ENCODE results near the gene USP43. TPM values are rescaled to one million over a fixed set of nuclear protein-coding genes. Genes with fewer than 3 reads are reported as not detected.
A peak's percentile ranks its signal among the peaks of the same experiment; 100 is the strongest.

USP43 gene
- total RNA-seq, 1 donor from 2014 or later: 0.90 TPM

DNA sequence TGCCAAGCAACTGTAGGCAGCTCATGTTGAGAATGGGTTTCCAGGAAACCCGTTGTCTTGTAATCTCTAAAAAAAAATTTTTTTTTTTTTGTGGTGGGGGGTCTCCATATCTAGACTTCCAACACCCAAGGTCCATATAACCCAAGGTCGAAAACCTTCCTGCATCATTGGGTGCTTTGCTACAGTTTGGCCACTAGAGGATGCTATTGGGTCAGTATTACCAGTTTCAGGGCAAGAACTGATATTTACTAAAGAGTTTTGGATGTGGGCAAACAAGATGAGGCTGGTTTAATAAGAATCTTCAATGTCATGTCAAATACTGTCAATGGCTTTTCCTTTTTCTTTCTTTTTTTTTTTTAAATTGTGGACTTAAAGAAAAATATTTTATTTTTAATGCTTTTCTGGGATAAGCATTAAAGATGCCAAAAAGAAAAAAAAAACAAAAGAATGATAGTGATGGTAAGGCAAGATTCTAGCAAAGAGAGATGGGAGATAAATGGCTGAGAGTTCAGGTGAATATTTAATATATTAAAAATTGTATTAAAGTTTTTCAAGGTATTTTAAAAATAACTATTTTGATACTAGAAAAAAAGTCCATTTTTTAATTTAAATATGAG lies 83.8 kb downstream of the USP43 start:
- Mint-ChIP-seq H3K4me3 (ENCODE audit: unreplicated experiment) (no peak overlapping the region), H3K27me3 (ENCODE audit: unreplicated experiment) (peaks cover 2% of the 10 kb centered on the region), H3K9me3 (ENCODE audit: unreplicated experiment) (no peaks in the 10 kb centered on the region), H3K4me1 (ENCODE audit: unreplicated experiment) (no peaks in the 10 kb centered on the region), H3K36me3 (ENCODE audit: low read depth, unreplicated experiment) (no peaks in the 10 kb centered on the region), H3K27ac (ENCODE audit: unreplicated experiment) (no peak overlapping the region)
- DNase-seq (ENCODE audit: low spot score): peak; percentile 26
- TF ChIP-seq, protein P1, sequence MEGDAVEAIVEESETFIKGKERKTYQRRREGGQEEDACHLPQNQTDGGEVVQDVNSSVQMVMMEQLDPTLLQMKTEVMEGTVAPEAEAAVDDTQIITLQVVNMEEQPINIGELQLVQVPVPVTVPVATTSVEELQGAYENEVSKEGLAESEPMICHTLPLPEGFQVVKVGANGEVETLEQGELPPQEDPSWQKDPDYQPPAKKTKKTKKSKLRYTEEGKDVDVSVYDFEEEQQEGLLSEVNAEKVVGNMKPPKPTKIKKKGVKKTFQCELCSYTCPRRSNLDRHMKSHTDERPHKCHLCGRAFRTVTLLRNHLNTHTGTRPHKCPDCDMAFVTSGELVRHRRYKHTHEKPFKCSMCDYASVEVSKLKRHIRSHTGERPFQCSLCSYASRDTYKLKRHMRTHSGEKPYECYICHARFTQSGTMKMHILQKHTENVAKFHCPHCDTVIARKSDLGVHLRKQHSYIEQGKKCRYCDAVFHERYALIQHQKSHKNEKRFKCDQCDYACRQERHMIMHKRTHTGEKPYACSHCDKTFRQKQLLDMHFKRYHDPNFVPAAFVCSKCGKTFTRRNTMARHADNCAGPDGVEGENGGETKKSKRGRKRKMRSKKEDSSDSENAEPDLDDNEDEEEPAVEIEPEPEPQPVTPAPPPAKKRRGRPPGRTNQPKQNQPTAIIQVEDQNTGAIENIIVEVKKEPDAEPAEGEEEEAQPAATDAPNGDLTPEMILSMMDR (IDR thresholded peaks at IDR 0.05; ENCODE audit: unreplicated experiment): peak; percentile 98

DNA sequence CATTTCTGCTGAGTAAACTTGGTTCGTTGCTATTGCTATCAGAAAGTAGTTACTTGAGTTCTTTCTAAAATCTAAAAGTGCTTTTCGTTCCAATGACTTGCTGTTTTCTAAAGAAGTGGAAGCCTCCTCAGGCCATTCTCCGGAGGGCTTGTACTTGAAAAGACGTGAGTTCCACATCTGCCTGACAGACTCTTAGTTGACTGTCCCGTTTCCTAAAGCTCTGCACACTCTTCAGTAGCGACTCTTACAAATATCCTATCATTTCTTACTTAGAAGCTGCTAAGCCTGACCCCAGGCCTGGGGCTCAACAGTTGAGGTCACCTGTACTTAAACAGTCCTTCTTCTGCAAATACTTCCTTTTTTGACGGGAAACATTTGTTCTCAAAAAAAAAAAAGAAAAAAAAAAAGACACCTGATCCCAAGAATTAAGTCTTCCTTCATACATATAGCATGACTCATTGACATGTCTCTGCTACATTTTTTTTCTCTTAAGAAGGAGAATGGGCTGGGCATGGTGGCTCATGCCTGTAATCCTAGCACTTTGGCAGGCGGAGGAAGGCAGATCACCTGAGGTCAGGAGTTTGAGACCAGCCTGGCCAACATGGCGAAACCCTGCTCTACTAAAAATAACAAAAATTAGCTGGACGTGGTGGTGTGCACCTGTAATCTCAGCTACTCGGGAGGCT lies 84.6 kb downstream of the USP43 start:
- DNase-seq (ENCODE audit: low spot score): no peak
- H3K27ac Mint-ChIP-seq (ENCODE audit: unreplicated experiment): no peak overlapping the region
- no peak overlapping the region for H3K4me3 Mint-ChIP-seq (ENCODE audit: unreplicated experiment)
- no peaks in the 10 kb centered on the region for H3K9me3 Mint-ChIP-seq (ENCODE audit: unreplicated experiment)
- TF ChIP-seq, protein P1 (IDR thresholded peaks at IDR 0.05; ENCODE audit: unreplicated experiment): no peak
- peaks cover 3% of the 10 kb centered on the region for H3K27me3 Mint-ChIP-seq (ENCODE audit: unreplicated experiment)
- no peaks in the 10 kb centered on the region for H3K4me1 Mint-ChIP-seq (ENCODE audit: unreplicated experiment)
- H3K36me3 Mint-ChIP-seq (ENCODE audit: low read depth, unreplicated experiment): no peaks in the 10 kb centered on the region

DNA sequence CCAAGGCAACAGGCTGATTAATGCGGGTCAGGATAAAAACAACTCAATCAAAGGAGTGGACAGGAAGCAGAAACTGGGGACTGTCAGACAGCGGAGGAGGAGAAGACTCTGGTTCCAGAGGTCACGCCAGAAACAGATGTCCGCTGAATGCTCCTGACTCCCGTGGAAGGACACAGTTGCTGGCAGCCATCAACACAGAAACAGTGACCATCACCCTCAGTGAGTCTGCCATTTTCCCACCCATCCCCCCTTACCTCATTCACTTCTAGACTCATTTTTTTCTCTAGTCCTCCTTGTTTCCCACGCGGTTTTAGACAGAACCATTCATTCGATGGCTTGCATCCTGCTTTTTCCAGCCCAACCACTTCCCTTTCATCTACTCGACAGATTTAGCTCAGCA lies 105.2 kb downstream of the USP43 start:
- Mint-ChIP-seq H3K27me3 (ENCODE audit: unreplicated experiment) (peaks cover 1% of the 10 kb centered on the region), H3K4me1 (ENCODE audit: unreplicated experiment) (peaks cover 14% of the 10 kb centered on the region)
- TF ChIP-seq, protein P1 (IDR thresholded peaks at IDR 0.05; ENCODE audit: unreplicated experiment): no peak

DNA sequence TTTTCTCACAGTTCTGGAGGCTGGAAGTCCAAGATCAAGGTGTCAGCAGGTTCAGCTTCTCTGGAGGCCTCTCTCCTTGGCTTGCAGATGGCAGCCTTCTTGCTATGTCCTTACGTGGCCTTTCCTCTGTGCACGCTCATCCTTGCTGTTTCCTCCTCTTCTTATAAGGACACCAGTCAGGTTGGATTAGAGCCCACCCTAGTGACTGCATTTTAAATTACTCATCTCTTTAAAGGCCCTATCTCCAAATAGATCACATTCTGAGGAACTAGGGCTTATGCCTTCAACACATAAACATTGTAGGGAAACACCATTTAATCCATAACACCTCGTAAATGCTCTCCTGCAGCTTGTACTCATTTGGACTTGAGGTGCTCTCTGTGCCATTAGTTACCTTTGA lies 109.8 kb downstream of the USP43 start:
- no peaks in the 10 kb centered on the region for H3K36me3 Mint-ChIP-seq (ENCODE audit: low read depth, unreplicated experiment)
- peaks cover 11% of the 10 kb centered on the region for H3K4me1 Mint-ChIP-seq (ENCODE audit: unreplicated experiment)
- no peaks in the 10 kb centered on the region for H3K9me3 Mint-ChIP-seq (ENCODE audit: unreplicated experiment)
- TF ChIP-seq, protein P1 (IDR thresholded peaks at IDR 0.05; ENCODE audit: unreplicated experiment): no peak
- no peak for DNase-seq (ENCODE audit: low spot score)
- H3K27ac Mint-ChIP-seq (ENCODE audit: unreplicated experiment): no peak overlapping the region
- peaks cover 1% of the 10 kb centered on the region for H3K27me3 Mint-ChIP-seq (ENCODE audit: unreplicated experiment)
- no peak overlapping the region for H3K4me3 Mint-ChIP-seq (ENCODE audit: unreplicated experiment)

More for the DNA sequence above, 105.2 kb downstream of the USP43 start:
- H3K27ac Mint-ChIP-seq (ENCODE audit: unreplicated experiment): no peak overlapping the region
- no peak for DNase-seq (ENCODE audit: low spot score)
- no peaks in the 10 kb centered on the region for H3K36me3 Mint-ChIP-seq (ENCODE audit: low read depth, unreplicated experiment)
- no peak overlapping the region for H3K4me3 Mint-ChIP-seq (ENCODE audit: unreplicated experiment)
- no peaks in the 10 kb centered on the region for H3K9me3 Mint-ChIP-seq (ENCODE audit: unreplicated experiment)

DNA sequence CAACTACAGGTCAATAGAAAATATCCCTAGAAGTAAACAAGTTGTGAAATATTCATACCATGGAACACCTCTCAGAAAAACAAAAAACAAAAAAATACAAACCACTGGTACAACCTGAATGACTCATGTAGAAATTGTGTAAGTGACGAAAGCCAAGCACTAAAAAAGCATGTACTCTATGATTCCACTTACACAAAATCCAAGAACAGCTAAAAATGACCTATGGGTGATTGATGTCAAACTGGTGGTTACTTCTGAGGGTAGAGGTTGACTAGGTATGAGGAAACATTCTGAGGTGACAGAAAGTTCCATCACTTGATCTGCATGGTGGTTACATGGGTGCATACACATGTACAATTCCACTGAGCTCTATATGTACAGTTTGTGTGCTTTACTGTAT lies 114.9 kb downstream of the USP43 start:
- no peak for DNase-seq (ENCODE audit: low spot score)
- peaks cover 2% of the 10 kb centered on the region for H3K27me3 Mint-ChIP-seq (ENCODE audit: unreplicated experiment)
- no peaks in the 10 kb centered on the region for H3K36me3 Mint-ChIP-seq (ENCODE audit: low read depth, unreplicated experiment)
- H3K4me1 Mint-ChIP-seq (ENCODE audit: unreplicated experiment): no peaks in the 10 kb centered on the region
- TF ChIP-seq, protein P1 (IDR thresholded peaks at IDR 0.05; ENCODE audit: unreplicated experiment): no peak
- no peak overlapping the region for H3K4me3 Mint-ChIP-seq (ENCODE audit: unreplicated experiment)
- H3K9me3 Mint-ChIP-seq (ENCODE audit: unreplicated experiment): no peaks in the 10 kb centered on the region
- no peak overlapping the region for H3K27ac Mint-ChIP-seq (ENCODE audit: unreplicated experiment)
